ENCODE data around the gene CXADR.

Gene CXADR

GRCh38 chr21:17616831-17617230 is 104.0 kb downstream of the CXADR start:
- Histone ChIP-seq H3K4me3 (ENCODE audit: low read length, poor library complexity, severe bottlenecking) (no peak overlapping the region), H3F3A (ENCODE audit: low read depth) (peaks cover 5% of the 10 kb centered on the region; the same call in 1 of the 2 replicates), H3K9me2 (replicated peaks; ENCODE audit: low read depth, low read length) (no peaks in the 10 kb centered on the region), H3K9ac (ENCODE audit: low read depth, low read length, poor library complexity, severe bottlenecking) (no peak overlapping the region), H3K4me1 (ENCODE audit: insufficient read depth, low read length, poor library complexity, severe bottlenecking) (peaks cover 15% of the 10 kb centered on the region), H3K27me3 (ENCODE audit: insufficient read depth, low read length, poor library complexity, severe bottlenecking) (no peaks in the 10 kb centered on the region), H3K36me3 (ENCODE audit: insufficient read depth, low read length) (no peaks in the 10 kb centered on the region), H3K79me2 (ENCODE audit: insufficient read depth, low read length) (peaks cover 6% of the 10 kb centered on the region), H3K9me3 (ENCODE audit: insufficient read depth, low read depth, low read length) (no peaks in the 10 kb centered on the region), H3K4me2 (ENCODE audit: low read depth, low read length, poor library complexity, severe bottlenecking) (no peak overlapping the region), H4K20me1 (ENCODE audit: insufficient read depth, low read length, poor library complexity, severe bottlenecking) (no peaks in the 10 kb centered on the region), H2AFZ (ENCODE audit: low read length) (no peak overlapping the region)
- TF ChIP-seq, protein P1, sequence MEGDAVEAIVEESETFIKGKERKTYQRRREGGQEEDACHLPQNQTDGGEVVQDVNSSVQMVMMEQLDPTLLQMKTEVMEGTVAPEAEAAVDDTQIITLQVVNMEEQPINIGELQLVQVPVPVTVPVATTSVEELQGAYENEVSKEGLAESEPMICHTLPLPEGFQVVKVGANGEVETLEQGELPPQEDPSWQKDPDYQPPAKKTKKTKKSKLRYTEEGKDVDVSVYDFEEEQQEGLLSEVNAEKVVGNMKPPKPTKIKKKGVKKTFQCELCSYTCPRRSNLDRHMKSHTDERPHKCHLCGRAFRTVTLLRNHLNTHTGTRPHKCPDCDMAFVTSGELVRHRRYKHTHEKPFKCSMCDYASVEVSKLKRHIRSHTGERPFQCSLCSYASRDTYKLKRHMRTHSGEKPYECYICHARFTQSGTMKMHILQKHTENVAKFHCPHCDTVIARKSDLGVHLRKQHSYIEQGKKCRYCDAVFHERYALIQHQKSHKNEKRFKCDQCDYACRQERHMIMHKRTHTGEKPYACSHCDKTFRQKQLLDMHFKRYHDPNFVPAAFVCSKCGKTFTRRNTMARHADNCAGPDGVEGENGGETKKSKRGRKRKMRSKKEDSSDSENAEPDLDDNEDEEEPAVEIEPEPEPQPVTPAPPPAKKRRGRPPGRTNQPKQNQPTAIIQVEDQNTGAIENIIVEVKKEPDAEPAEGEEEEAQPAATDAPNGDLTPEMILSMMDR (conservative IDR thresholded peaks at IDR 0.05; ENCODE audit: low read length): no peak
- no peak for TF ChIP-seq EZH2phosphoT487 (IDR thresholded peaks at IDR 0.05; ENCODE audit: borderline replicate concordance)

GRCh38 chr21:17622018-17622417 is 109.2 kb downstream of the CXADR start:
- no peaks in the 10 kb centered on the region for H3K36me3 ChIP-seq (ENCODE audit: insufficient read depth, low read length)
- no peaks in the 10 kb centered on the region for H3K9me2 ChIP-seq (replicated peaks; ENCODE audit: low read depth, low read length)
- H2AFZ ChIP-seq (ENCODE audit: low read length): no peak overlapping the region
- H3K27me3 ChIP-seq (ENCODE audit: insufficient read depth, low read length, poor library complexity, severe bottlenecking): no peaks in the 10 kb centered on the region
- H3K4me2 ChIP-seq (ENCODE audit: low read depth, low read length, poor library complexity, severe bottlenecking): no peak overlapping the region
- H3K4me3 ChIP-seq (ENCODE audit: low read length, poor library complexity, severe bottlenecking): no peak overlapping the region
- H3F3A ChIP-seq (ENCODE audit: low read depth): no peaks in the 10 kb centered on the region
- no peaks in the 10 kb centered on the region for H3K9me3 ChIP-seq (ENCODE audit: insufficient read depth, low read depth, low read length)
- H3K79me2 ChIP-seq (ENCODE audit: insufficient read depth, low read length): no peaks in the 10 kb centered on the region
- H3K4me1 ChIP-seq (ENCODE audit: insufficient read depth, low read length, poor library complexity, severe bottlenecking): peaks cover 25% of the 10 kb centered on the region
- no peak overlapping the region for H3K9ac ChIP-seq (ENCODE audit: low read depth, low read length, poor library complexity, severe bottlenecking)
- TF ChIP-seq, protein P1 (conservative IDR thresholded peaks at IDR 0.05; ENCODE audit: low read length): no peak
- TF ChIP-seq EZH2phosphoT487 (IDR thresholded peaks at IDR 0.05; ENCODE audit: borderline replicate concordance): no peak
- H4K20me1 ChIP-seq (ENCODE audit: insufficient read depth, low read length, poor library complexity, severe bottlenecking): no peaks in the 10 kb centered on the region

GRCh38 chr21:17631195-17631594 is 118.4 kb downstream of the CXADR start:
- H3K4me1 ChIP-seq (ENCODE audit: insufficient read depth, low read length, poor library complexity, severe bottlenecking): peaks cover 20% of the 10 kb centered on the region
- H3K79me2 ChIP-seq (ENCODE audit: insufficient read depth, low read length): no peaks in the 10 kb centered on the region
- no peak for TF ChIP-seq EZH2phosphoT487 (IDR thresholded peaks at IDR 0.05; ENCODE audit: borderline replicate concordance)
- TF ChIP-seq, protein P1 (conservative IDR thresholded peaks at IDR 0.05; ENCODE audit: low read length): no peak
- peak overlapping the region; percentile 52 for H3K4me2 ChIP-seq (ENCODE audit: low read depth, low read length, poor library complexity, severe bottlenecking)
- H3K9ac ChIP-seq (ENCODE audit: low read depth, low read length, poor library complexity, severe bottlenecking): peak overlapping the region; percentile 66
- H3K9me3 ChIP-seq (ENCODE audit: insufficient read depth, low read depth, low read length): no peaks in the 10 kb centered on the region
- no peaks in the 10 kb centered on the region for H3K36me3 ChIP-seq (ENCODE audit: insufficient read depth, low read length)
- peaks cover 3% of the 10 kb centered on the region; the same call in 1 of the 2 replicates for H3F3A ChIP-seq (ENCODE audit: low read depth)
- no peaks in the 10 kb centered on the region for H3K27me3 ChIP-seq (ENCODE audit: insufficient read depth, low read length, poor library complexity, severe bottlenecking)
- H2AFZ ChIP-seq (ENCODE audit: low read length): peak overlapping the region; percentile 44
- H3K9me2 ChIP-seq (replicated peaks; ENCODE audit: low read depth, low read length): no peaks in the 10 kb centered on the region
- H4K20me1 ChIP-seq (ENCODE audit: insufficient read depth, low read length, poor library complexity, severe bottlenecking): no peaks in the 10 kb centered on the region
- H3K4me3 ChIP-seq (ENCODE audit: low read length, poor library complexity, severe bottlenecking): peak overlapping the region; percentile 45
